HG02970 (cell line): ENCODE data around the gene COL6A6.

Experiments
- ATAC-seq: cut with Tn5 transposase; IDR thresholded peaks from one replicate; pipeline ENCODE4 v1.9.1; 2021; ENCODE audit warnings: mild to moderate bottlenecking, moderate library complexity, moderate number of reproducible peaks; ENCODE audit not compliant: unreplicated experiment, low FRiP score

The COL6A6 gene, protein sequence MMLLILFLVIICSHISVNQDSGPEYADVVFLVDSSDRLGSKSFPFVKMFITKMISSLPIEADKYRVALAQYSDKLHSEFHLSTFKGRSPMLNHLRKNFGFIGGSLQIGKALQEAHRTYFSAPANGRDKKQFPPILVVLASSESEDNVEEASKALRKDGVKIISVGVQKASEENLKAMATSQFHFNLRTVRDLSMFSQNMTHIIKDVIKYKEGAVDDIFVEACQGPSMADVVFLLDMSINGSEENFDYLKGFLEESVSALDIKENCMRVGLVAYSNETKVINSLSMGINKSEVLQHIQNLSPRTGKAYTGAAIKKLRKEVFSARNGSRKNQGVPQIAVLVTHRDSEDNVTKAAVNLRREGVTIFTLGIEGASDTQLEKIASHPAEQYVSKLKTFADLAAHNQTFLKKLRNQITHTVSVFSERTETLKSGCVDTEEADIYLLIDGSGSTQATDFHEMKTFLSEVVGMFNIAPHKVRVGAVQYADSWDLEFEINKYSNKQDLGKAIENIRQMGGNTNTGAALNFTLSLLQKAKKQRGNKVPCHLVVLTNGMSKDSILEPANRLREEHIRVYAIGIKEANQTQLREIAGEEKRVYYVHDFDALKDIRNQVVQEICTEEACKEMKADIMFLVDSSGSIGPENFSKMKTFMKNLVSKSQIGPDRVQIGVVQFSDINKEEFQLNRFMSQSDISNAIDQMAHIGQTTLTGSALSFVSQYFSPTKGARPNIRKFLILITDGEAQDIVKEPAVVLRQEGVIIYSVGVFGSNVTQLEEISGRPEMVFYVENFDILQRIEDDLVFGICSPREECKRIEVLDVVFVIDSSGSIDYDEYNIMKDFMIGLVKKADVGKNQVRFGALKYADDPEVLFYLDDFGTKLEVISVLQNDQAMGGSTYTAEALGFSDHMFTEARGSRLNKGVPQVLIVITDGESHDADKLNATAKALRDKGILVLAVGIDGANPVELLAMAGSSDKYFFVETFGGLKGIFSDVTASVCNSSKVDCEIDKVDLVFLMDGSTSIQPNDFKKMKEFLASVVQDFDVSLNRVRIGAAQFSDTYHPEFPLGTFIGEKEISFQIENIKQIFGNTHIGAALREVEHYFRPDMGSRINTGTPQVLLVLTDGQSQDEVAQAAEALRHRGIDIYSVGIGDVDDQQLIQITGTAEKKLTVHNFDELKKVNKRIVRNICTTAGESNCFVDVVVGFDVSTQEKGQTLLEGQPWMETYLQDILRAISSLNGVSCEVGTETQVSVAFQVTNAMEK (N-terminal part only)

DNA sequence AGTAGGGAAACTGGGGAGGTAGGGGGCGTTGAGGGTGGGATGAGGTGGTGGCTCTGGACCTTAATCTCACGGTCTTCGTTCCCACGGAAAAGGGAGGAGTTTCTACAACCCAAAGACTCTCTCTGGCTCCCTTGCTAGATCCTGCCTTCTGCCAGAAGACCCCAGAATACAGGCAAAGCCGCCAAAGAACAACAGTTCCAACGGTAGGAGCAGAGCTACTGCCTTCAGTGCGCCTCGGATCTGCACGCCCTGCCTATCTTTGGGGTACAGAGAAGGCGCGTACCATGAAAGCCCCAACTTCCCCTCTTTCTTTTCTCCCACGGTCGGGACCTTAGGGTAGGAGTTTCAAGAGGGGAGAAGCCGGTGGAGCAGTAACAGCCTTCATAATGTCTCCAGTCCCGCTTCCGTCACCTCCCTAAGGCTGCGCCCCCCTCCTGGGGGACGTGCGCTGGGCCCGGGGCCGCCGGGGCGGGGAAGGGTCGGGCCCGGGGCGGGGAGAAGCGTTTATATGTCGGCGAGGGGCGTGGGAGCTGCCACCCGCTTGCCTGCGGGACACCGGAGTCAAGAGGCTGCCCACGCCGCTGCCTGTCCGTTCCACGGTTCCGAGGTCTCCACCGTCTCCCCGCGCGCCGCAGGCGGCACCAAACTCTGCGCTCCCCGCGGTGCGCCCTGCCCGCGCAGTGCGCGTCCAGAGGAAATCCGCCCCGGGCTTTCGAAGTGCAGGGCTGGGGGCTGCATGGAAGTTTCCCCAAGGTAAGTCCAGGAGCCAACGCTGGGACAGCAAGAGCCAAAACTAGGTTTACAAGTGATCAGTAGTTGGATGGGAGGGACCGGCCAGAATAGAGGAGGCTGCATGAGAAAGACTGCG lies at the start of gene COL6A6:
Gene COL6A6 (plus strand): TSS at position 533 of the 868 bp plus-strand sequence. CDS start 43,188 bp downstream, outside the sequence.
- no peak for ATAC-seq

- ATAC-seq: no peak
These were observed 48.7 kb upstream of the COL6A6 start for GRCh38 chr3:130468311-130468710.

GRCh38 chr3:130470126-130470525 lies 46.9 kb upstream of the COL6A6 start:
- ATAC-seq: no peak

DNA sequence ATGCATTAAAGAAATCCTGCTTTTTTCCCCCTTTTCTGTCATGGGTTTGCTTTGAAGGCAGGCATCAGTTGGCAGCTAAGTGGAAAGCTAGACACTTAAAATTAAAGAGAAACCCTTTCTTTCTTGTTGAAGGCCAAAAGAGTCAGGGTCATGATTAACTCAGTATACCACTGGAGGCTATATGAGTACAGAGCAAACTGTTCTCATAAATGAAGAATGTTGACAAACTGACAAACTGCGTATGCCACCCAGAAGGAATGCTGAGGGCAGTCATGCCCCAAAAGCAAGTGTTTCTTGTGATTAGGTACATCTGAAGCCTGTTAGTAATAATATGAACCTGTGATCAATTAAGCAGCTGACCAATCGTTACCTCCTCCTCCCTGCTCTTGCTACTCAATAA lies 43.6 kb upstream of the COL6A6 start:
- ATAC-seq: no peak

DNA sequence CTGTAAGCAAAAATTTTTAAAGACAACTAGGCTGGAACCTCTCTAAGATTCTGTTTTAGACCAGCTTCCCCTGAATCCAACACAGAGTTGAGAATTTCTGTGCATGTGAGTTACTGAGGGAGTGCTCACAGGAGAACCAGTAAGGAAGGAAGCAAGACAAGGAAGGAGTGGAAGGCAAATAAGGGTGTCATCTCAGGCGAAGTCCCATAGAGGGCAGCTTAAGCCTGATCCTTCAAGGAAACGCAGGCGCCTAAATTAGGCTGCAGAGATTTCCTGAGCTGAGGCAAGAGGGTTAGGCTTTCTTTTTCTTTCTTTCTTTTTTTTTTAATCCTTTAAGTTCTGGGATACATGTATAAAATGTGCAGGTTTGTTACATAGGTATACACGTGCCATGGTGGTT lies 36.2 kb upstream of the COL6A6 start:
- ATAC-seq: no peak

DNA sequence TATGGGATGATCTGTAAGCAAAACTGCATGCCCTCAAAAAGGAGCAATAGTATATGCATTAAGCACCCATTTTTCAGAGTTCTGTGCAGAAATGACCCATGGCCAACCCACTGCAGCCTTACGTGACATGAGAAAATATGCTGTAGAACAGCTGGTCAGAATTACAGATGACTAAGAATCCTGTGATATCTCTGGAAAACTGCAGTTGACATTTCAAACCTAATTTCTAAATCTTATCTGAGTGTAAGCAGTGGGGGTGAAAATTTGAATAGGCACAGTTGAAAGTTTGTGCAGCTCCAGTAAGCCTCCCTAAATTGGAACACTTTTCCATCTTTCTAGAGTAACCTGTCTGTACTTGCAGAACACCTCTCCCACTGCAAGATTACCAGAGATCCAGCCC lies 28.7 kb upstream of the COL6A6 start:
- no peak for ATAC-seq

DNA sequence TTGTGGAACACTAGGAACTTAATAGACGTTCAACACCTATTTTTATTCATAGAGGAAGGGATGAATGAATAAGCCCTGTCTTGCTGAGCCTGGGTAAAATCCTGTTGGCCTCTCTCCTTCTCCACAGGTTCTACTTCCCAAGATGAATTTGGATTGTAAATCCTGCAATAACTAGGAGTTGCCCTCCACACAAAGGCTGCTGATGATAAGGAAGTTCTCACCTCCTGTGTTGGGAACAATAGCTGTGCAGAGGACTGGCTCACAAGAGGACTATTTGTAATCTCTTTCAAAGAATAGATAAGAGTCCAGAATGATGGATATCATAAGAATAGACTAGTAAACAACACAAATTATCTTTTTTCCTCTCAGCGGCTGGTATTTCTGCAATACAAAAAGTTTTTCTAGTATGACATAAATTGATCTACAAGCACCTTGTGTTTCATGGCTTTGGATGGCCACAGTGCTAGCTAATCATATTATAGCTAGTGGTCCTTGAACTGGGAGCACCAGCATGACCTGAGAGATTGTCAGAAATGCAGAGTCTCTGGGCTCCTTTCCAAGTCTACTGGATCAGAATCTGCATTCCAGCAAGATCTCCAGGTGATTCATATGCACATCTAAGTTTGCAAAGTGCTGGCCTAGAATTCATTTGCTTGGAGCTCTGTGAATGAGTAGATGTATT lies 28.1 kb upstream of the COL6A6 start:
- ATAC-seq: no peak

GRCh38 chr3:130490241-130490640 lies 26.7 kb upstream of the COL6A6 start:
- ATAC-seq: no peak

- ATAC-seq: no peak
These were observed 25.5 kb upstream of the COL6A6 start for GRCh38 chr3:130491431-130491830.

- no peak for ATAC-seq
These were observed 12.3 kb upstream of the COL6A6 start for GRCh38 chr3:130504701-130505100.

DNA sequence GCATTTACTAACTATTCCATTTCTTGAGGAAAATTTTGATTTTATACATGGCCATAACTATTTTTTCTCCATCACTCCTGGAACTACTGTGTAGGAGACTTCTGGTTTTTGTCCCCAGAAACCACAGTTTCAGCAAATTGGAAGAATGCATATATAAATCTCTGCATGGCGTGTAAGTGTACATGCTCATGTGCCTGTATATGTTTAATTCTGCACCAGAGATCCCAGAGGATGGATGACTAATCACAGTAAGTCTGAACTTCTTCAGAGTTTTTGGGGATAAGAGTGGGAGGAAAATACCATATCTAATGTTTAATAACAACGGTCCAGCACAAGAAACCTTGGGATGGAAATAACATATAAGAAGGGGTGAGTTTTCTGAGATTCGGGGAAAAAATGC lies 10.9 kb upstream of the COL6A6 start:
- ATAC-seq: no peak

DNA sequence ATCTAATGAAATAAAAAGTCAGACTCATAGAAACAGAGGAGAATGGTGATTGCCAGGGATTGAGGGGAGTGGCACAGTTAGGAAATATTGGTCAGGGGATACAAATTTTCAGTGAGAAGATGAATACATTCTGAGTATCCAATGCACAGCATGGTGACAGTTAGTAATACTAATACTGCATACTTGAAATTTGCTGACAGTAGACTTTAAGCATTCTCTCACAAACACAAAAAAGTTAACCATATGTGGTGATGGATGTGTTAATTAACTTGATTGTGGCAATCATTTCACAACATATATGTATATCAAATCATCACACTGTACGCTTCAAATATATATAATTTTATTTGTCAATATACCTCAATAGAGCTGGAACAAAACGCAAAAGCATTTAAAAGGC lies 9.2 kb upstream of the COL6A6 start:
- no peak for ATAC-seq

DNA sequence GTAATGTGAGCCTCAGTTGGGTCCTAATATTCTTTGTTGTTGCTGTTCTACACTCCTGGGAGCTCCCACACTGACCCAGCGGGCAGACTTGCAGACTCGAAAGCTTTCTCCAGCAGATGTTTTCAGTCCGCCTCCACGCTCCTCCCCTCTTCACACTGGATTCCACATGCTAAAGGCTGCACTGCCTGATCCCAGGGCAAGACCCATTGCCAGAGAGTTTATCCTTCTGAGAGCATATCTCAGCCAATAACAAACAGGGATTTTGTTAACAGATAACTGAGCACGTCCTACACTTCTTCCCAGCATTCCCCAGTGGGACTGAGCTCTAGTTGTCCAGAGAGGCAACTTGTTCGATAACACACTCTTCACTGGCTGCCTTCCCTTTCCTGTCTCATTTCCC lies 8.0 kb upstream of the COL6A6 start:
- no peak for ATAC-seq

DNA sequence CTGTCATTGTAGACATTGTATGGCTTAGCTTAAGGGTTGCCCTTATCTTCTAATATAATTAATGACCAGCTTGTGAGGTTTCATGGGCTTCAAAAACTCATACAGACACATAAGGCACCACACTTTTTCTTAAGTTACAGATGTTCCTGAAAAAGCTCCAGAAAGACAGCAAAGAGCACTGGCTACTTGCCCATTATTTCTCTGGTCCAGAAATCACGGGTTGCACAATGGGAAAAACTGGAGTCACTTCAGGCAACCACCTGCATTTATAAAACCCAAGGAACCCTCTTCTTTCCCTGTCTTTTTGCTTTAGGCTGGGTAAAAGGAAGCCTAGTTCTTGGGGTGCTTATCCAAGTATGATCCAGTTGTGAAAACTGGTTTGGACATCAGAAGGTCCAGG lies 2.3 kb upstream of the COL6A6 start:
- no peak for ATAC-seq

- no peak for ATAC-seq
These were observed 1.2 kb upstream of the COL6A6 start for GRCh38 chr3:130515755-130516154.

DNA sequence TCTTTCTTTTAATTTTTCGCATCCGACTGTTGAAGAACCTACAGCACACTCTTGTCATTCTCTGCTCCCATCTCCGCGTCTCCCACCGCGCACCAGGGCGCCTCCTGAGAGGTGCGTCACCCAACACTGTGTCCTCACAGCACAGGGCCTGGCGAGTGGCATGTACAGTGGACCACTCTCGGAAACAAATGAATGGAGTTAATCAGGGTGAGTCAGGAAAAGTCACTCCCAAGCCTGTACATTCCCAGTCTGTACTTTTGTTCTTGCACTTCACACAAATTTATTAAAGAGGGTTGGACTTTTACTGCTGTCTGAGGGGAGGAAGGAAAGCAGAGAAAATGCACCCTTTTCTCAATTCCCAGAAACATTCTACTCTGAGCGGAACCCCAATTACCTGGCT lies 625 bp downstream of the COL6A6 start:
- no peak for ATAC-seq

DNA sequence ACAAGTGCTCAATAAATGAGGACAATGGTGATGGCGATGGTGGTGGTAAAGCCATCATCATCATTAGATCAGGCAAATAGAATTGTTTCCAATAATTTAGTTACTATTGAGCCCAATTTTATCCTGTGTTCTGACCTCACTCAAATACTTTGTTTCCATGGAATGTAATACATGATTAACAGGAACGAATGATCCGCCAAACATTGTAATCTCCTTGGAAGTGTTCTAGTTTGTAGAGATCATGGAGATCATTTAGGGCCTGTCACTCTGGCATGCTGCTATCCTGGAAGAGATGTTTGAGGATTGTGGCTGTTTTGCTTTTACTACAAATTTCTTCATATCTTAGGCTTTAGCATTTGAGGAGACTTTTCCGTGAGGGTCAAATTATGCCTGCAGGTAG lies 2.8 kb downstream of the COL6A6 start:
- no peak for ATAC-seq

DNA sequence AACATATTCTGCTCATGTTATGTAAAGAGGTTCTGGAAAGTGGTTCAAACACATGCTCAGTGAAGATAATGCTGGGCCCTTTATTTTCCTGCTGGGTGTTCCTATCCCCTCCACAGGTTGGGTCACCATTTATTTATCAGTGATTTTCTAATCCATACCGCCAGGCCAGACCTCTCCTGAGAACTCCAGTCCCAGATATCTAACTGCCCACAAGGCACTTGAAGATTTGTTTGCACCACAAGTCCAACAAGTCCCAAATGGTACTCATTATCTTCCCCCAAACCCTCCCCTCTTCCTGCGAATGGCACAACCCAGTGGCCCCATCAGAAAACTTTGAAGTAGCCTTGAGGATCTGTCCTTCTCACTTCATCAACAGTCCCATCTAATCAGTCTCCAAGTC lies 5.4 kb downstream of the COL6A6 start:
- ATAC-seq: no peak

DNA sequence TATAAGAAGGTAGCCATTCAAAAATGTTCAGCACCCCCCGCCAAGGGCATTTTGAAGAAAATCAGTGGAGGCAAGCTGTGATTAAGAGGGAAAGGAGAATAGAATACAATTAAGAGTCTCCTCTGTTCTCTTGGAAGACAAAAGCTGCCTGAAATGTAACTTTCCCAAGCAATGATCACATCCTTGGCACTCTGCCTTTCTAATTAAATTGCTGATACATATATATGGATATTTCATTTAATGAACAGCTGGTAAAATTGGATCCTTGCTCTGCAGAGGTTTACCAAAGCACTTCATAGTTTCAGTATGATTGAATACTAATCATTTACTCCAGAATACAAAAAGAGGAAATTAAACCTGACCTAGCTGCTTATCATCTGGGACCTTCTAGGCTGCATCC lies 10.4 kb downstream of the COL6A6 start:
- no peak for ATAC-seq
